HG02678 (cell line): ENCODE measurements around the gene PTPRN2.

Experiments used
- ATAC-seq: cut with Tn5 transposase; IDR thresholded peaks from one replicate; pipeline ENCODE4 v1.9.1; 2021; ENCODE audit warnings: mild to moderate bottlenecking, moderate library complexity; ENCODE audit not compliant: unreplicated experiment

The PTPRN2 gene

GRCh38 chr7:157841773-157842370 is 745.8 kb downstream of the PTPRN2 start:
- ATAC-seq: no peak

GRCh38 chr7:157840914-157841772 is 746.5 kb downstream of the PTPRN2 start:
- no peak for ATAC-seq

- no peak for ATAC-seq
Observed at GRCh38 chr7:157840174-157840913, 747.3 kb downstream of the PTPRN2 start.

GRCh38 chr7:157839672-157840167 is 747.9 kb downstream of the PTPRN2 start:
- ATAC-seq: no peak

- no peak for ATAC-seq
Observed at GRCh38 chr7:157839226-157839625, 748.4 kb downstream of the PTPRN2 start.

- no peak for ATAC-seq
Observed at GRCh38 chr7:157837561-157837960, 750.1 kb downstream of the PTPRN2 start.

GRCh38 chr7:157837047-157837446 is 750.6 kb downstream of the PTPRN2 start:
- no peak for ATAC-seq

GRCh38 chr7:157834501-157835163 is 753.0 kb downstream of the PTPRN2 start:
- ATAC-seq: no peak

- no peak for ATAC-seq
Observed at GRCh38 chr7:157832866-157833607, 754.6 kb downstream of the PTPRN2 start.

GRCh38 chr7:157832421-157832820 is 755.2 kb downstream of the PTPRN2 start:
- ATAC-seq: no peak

GRCh38 chr7:157832006-157832405 is 755.6 kb downstream of the PTPRN2 start:
- no peak for ATAC-seq

- no peak for ATAC-seq
Observed at GRCh38 chr7:157831143-157831905, 756.3 kb downstream of the PTPRN2 start.

- no peak for ATAC-seq
Observed at GRCh38 chr7:157830331-157830730, 757.3 kb downstream of the PTPRN2 start.

GRCh38 chr7:157829491-157829890 is 758.1 kb downstream of the PTPRN2 start:
- ATAC-seq: no peak

GRCh38 chr7:157828881-157829280 is 758.7 kb downstream of the PTPRN2 start:
- no peak for ATAC-seq

GRCh38 chr7:157828190-157828589 is 759.4 kb downstream of the PTPRN2 start:
- ATAC-seq: no peak

GRCh38 chr7:157827863-157828160 is 759.8 kb downstream of the PTPRN2 start:
- ATAC-seq: no peak

GRCh38 chr7:157827045-157827862 is 760.4 kb downstream of the PTPRN2 start:
- ATAC-seq: no peak

GRCh38 chr7:157826566-157826965 is 761.1 kb downstream of the PTPRN2 start:
- no peak for ATAC-seq
